Thyroid gland (tissue), 4 donors: ENCODE measurements around the gene SYT9.

Source experiments
- POLR2A ChIP-seq, 2 donors: fragments of 450-650 bp; IDR thresholded peaks; one replicate each; pipeline ENCODE4 v1.6.1; 2017; ENCODE audit warnings: antibody characterized with exemption in 2 of 2, mild to moderate bottlenecking in 2 of 2, moderate library complexity in 1 of 2
- TF ChIP-seq, protein P1 (sequence below), 6 experiments: fragments of 200-600 bp in 3 of 6; fragments of 450-650 bp in 3 of 6; sonication (generic) in 3 of 6; IDR thresholded peaks; one replicate each; pipeline ENCODE4 v1.5.1; 2016 to 2019; ENCODE audit warnings: antibody characterized with exemption in 6 of 6, mild to moderate bottlenecking in 2 of 6, inconsistent platforms in 1 of 6, moderate library complexity in 1 of 6

GRCh38 chr11:7202412-7202811 is 49.3 kb upstream of the SYT9 start:
- TF ChIP-seq, protein P1, sequence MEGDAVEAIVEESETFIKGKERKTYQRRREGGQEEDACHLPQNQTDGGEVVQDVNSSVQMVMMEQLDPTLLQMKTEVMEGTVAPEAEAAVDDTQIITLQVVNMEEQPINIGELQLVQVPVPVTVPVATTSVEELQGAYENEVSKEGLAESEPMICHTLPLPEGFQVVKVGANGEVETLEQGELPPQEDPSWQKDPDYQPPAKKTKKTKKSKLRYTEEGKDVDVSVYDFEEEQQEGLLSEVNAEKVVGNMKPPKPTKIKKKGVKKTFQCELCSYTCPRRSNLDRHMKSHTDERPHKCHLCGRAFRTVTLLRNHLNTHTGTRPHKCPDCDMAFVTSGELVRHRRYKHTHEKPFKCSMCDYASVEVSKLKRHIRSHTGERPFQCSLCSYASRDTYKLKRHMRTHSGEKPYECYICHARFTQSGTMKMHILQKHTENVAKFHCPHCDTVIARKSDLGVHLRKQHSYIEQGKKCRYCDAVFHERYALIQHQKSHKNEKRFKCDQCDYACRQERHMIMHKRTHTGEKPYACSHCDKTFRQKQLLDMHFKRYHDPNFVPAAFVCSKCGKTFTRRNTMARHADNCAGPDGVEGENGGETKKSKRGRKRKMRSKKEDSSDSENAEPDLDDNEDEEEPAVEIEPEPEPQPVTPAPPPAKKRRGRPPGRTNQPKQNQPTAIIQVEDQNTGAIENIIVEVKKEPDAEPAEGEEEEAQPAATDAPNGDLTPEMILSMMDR (IDR thresholded peaks at IDR 0.05): no peak
- no peak for TF ChIP-seq POLR2A (IDR thresholded peaks at IDR 0.05)
